Measurements from ENCODE around the gene RALGAPB.
"Not testable (repeated sequence)": the region's sequence is repeated elsewhere in the genome, so short reads cannot be mapped to it uniquely, and the experiment has no call there.

RALGAPB gene

DNA sequence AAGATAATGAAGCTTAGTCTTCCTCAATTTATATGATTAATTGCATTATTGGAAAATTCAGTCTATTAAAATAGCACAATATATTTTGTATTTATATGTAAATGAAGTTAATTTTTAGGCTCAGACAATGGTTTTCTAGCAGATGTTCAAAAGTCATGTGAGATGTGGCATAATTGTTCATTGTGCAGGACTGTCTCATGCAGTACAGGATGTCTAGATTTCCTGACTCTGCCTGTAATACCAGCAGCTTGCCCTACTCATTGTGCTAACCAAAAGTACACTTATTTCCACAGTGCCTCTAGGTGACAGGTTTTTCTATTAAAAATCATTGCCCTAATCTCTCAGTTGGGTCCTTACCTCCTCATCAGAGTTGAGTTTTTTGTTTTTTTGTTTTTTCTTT, 12.4 kb downstream of the RALGAPB start:
- in situ Hi-C loops (cut with MboI; ENCODE audit: low sequenced_read_pairs), result no loop called here

DNA sequence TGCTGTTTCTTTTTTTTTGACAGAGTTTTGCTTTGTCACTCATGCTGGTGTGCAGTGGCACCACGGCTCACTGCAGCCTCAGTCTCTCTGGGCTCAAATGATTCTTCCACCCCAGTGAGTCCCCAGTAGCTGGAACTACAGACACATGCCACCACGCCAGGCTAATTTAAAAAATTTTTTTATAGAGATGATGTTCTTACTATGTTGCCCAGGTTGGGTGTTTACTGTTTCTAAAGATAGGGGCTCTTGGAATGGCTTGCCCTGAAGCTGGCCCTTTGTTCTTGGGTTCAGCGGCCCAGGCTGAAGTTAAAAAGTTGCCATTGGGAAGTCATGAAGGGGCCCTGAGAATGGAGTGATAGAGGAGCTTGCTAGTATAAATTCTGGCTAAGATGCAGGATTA, 16.5 kb downstream of the RALGAPB start:
- in situ Hi-C loops (cut with MboI; ENCODE audit: low sequenced_read_pairs), result no loop called here

- in situ Hi-C loops (cut with MboI; ENCODE audit: low sequenced_read_pairs), result no loop called here
Observed at GRCh38 chr20:38497246-38497935, 24.7 kb downstream of the RALGAPB start.

DNA sequence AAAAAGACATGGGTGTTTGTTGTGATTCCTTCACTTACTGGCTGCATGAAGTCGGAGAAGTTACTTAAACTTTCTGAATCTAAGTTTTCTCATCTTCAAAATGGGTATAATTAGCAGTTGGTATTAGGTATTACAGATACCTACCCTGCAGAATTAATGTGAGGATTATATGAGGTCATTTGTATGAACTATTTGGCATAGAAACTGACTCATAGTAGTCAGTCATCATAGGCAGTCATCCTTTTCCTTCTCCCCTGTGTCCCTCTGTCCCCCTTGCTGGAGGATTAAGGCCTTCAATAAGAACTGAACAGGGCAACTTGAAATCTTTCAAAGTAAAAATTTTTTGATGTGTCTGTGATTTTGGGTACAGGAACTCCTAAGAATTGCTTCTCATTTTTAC, 26.3 kb downstream of the RALGAPB start:
- in situ Hi-C loops (cut with MboI; ENCODE audit: low sequenced_read_pairs), result no loop called here

- in situ Hi-C loops (cut with MboI; ENCODE audit: low sequenced_read_pairs), result no loop called here
Observed at GRCh38 chr20:38499366-38499765, 26.7 kb downstream of the RALGAPB start.

GRCh38 chr20:38501858-38502436, 29.3 kb downstream of the RALGAPB start:
- in situ Hi-C loops (cut with MboI; ENCODE audit: low sequenced_read_pairs), result no loop called here

GRCh38 chr20:38504368-38505090, 31.9 kb downstream of the RALGAPB start:
- in situ Hi-C loops (cut with MboI; ENCODE audit: low sequenced_read_pairs), result no loop called here

GRCh38 chr20:38505091-38505455, 32.4 kb downstream of the RALGAPB start:
- in situ Hi-C loops (cut with MboI; ENCODE audit: low sequenced_read_pairs), result no loop called here

DNA sequence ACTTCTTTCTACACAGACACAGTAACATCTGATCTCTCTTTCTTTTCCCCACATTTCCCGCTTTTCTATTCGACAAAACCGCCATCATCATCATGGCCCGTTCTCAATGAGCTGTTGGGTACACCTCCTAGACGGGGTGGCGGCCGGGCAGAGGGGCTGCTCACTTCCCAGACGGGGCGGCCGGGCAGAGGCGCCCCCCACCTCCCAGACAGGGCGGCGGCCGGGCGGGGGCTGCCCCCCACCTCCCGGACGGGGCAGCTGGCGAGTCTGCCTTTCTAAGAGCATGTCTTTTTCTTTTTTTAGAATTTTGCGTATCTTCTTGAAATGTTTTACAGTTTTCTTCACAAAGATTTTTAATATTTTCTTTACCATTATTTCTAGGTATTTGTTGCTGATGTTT, 39.1 kb downstream of the RALGAPB start:
- in situ Hi-C loops (cut with MboI; ENCODE audit: low sequenced_read_pairs), result not testable (repeated sequence)

- in situ Hi-C loops (cut with MboI; ENCODE audit: low sequenced_read_pairs), result no loop called here
Observed at GRCh38 chr20:38514185-38514584, 41.5 kb downstream of the RALGAPB start.

GRCh38 chr20:38514947-38515346, 42.3 kb downstream of the RALGAPB start:
- in situ Hi-C loops (cut with MboI; ENCODE audit: low sequenced_read_pairs), result no loop called here

DNA sequence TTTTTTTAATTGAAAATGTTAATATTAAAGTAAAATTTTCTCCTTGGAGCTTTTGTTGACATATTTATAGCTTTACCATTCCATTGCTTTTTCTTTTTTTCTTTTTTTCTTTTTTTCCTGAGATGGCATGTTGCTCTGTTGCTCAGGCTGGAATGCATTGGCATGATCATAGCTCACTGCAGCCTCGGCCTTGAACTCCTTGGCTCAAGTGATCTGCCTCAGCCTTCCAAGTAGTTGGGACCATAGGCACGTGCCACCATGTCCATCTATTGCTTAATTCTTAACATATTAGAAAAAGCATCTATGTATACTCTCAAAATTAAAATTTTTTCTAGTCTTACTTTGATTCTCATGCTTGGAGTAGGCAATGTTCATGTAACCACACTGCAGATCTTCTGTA, 43.0 kb downstream of the RALGAPB start:
- in situ Hi-C loops (cut with MboI; ENCODE audit: low sequenced_read_pairs), result no loop called here

- in situ Hi-C loops (cut with MboI; ENCODE audit: low sequenced_read_pairs), result no loop called here
Observed at GRCh38 chr20:38519426-38519825, 46.8 kb downstream of the RALGAPB start.

DNA sequence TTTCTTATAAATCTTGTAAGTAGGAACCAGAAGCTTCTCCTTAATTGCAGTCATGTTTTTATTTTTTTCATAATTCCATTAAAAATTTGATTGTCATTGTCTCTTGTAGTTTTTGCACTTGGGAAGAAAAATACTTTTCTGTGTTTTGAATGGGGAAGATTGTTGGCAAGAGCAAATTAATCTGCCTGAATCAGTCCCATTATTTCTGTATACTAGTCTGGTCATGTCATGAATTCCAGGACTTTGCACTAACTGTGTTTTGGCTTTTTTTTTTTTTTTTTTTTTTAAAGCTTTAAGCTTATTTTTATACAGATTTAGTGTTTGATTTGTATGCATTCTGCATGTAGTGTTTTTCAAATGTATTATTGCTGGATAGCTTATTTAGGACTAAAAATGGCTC, 47.6 kb downstream of the RALGAPB start:
- in situ Hi-C loops (cut with MboI; ENCODE audit: low sequenced_read_pairs), result no loop called here

DNA sequence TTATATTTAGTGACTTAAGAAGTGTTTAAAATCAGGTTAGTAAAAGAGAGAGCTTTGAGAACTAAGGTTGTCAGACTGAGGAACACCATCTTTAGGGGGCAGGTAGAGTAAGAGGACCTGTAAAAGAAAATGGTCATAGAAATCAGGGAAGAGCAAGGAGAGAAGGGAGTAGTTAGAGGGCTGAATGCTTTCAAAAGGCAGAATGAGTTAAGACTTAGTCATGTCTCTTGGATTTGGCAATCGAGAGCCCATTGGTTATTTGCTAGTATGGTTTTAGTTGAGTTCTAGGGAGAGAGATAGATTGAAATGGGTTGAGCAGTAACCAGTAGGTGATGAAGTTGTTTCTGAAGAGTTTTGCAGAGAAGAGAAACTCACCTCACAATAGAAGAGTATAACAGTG, 51.1 kb downstream of the RALGAPB start:
- in situ Hi-C loops (cut with MboI; ENCODE audit: low sequenced_read_pairs), result no loop called here

- in situ Hi-C loops (cut with MboI; ENCODE audit: low sequenced_read_pairs), result no loop called here
Observed at GRCh38 chr20:38528167-38528566, 55.5 kb downstream of the RALGAPB start.

DNA sequence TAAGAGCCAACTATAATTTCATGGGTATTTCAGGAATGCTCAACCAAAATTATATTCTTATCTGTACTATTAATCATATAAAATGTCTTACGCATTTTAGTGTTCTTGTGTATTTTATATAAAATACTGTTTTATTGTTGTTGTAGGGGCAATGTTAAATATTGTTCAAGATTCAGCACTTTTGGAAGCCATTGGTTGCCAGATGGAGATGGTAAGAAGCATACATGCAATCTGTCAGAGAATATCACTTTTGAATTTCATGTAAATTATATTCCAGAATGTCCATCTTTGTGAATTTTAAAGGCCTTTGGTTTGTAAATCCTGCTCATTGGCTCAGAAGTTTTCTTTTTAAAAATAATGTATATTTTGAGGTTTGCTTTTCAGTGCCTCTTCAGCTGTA, 58.4 kb downstream of the RALGAPB start:
- in situ Hi-C loops (cut with MboI; ENCODE audit: low sequenced_read_pairs), result no loop called here

DNA sequence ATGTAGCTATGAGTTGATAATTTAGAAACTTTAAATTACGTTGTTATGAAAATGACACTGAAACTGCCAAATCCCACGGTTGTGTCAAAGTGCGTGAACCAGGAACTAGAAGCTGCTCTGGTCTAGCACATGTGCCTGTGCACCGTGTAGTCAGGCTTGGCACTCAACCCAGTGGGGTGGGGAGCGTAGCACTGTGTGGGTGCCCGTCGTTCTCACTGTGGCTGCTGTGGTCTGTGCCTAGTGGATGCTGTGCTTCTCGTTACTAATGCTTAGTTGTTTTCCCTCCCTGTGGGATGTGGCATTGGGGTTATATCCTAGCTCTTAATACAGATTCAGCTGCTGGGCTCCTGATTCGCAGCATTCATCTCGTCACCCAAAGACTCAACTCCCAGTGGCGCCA, 62.1 kb downstream of the RALGAPB start:
- in situ Hi-C loops (cut with MboI; ENCODE audit: low sequenced_read_pairs), result no loop called here

GRCh38 chr20:38536310-38536709, 63.7 kb downstream of the RALGAPB start:
- in situ Hi-C loops (cut with MboI; ENCODE audit: low sequenced_read_pairs), result no loop called here

DNA sequence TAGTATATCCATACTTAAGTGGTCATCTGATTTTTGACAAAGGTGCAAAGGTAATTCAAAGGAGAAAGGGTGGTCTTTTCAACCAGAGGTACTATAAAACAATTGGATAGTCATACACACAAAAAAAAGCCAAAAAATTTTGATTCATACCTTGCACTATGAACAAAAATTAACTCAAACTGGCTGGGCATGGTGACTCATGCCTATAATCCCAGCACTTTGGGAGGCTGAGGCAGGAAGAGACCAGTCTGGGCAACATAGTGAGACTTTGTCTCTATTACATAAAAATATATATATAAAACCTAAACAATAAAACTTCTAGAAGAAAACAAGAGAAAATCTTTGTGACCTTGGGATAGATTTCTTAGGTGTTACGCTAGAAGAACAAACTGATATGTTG, 64.5 kb downstream of the RALGAPB start:
- in situ Hi-C loops (cut with MboI; ENCODE audit: low sequenced_read_pairs), result no loop called here

- in situ Hi-C loops (cut with MboI; ENCODE audit: low sequenced_read_pairs), result no loop called here
Observed at GRCh38 chr20:38538789-38539188, 66.1 kb downstream of the RALGAPB start.
